DMS114 treated with DMSO at 0.1 percent for 48 hours (cell line): Measurements from ENCODE around the gene HUNK.

Experiments
- DNase-seq: peaks from one replicate; lab custom pipeline; 2025; ENCODE audit not compliant: unreplicated experiment; lab: John Stamatoyannopoulos, UW

Gene HUNK

GRCh38 chr21:31895077-31895835 lies 22.4 kb downstream of the HUNK start:
- DNase-seq: no peak

- DNase-seq: no peak
Measured at GRCh38 chr21:31896019-31896418, 23.2 kb downstream of the HUNK start.

- DNase-seq: no peak
Measured at GRCh38 chr21:31897311-31897710, 24.5 kb downstream of the HUNK start.

GRCh38 chr21:31898933-31899630 lies 26.3 kb downstream of the HUNK start:
- DNase-seq: no peak

GRCh38 chr21:31900121-31900895 lies 27.5 kb downstream of the HUNK start:
- no peak for DNase-seq

GRCh38 chr21:31901315-31901714 lies 28.5 kb downstream of the HUNK start:
- DNase-seq: no peak

GRCh38 chr21:31902438-31902837 lies 29.6 kb downstream of the HUNK start:
- DNase-seq: no peak

- DNase-seq: no peak
Measured at GRCh38 chr21:31903896-31904295, 31.1 kb downstream of the HUNK start.

- no peak for DNase-seq
Measured at GRCh38 chr21:31905503-31906451, 33.0 kb downstream of the HUNK start.

GRCh38 chr21:31908106-31909031 lies 35.5 kb downstream of the HUNK start:
- no peak for DNase-seq

GRCh38 chr21:31909153-31910073 lies 36.6 kb downstream of the HUNK start:
- DNase-seq: no peak

- no peak for DNase-seq
Measured at GRCh38 chr21:31910074-31910470, 37.3 kb downstream of the HUNK start.

- no peak for DNase-seq
Measured at GRCh38 chr21:31911138-31911907, 38.5 kb downstream of the HUNK start.

GRCh38 chr21:31912501-31912900 lies 39.7 kb downstream of the HUNK start:
- DNase-seq: no peak

- no peak for DNase-seq
Measured at GRCh38 chr21:31913182-31913608, 40.4 kb downstream of the HUNK start.

GRCh38 chr21:31914472-31914871 lies 41.7 kb downstream of the HUNK start:
- no peak for DNase-seq

- no peak for DNase-seq
Measured at GRCh38 chr21:31915566-31915965, 42.7 kb downstream of the HUNK start.

GRCh38 chr21:31917108-31917507 lies 44.3 kb downstream of the HUNK start:
- no peak for DNase-seq
